ENCODE measurements around the gene RETN.

RETN gene, protein sequence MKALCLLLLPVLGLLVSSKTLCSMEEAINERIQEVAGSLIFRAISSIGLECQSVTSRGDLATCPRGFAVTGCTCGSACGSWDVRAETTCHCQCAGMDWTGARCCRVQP

GRCh38 chr19:7668842-7669241 lies at the start of gene RETN:
Gene RETN, plus strand, starts transcription at chr19:7669049. Its CDS starts 278 bp downstream, at chr19:7669327.
- DNase-seq (ENCODE audit: low read depth): no peak
- no peak for TF ChIP-seq CTCF (IDR thresholded peaks at IDR 0.05; ENCODE audit: low read depth, low read length, missing control alignments)
- no peak within 1 kb of the TSS for H3K4me3 ChIP-seq (ENCODE audit: low read depth, low read length)
- in situ Hi-C loops (cut with HindIII; ENCODE audit: low sequenced_read_pairs): no loop called here

DNA sequence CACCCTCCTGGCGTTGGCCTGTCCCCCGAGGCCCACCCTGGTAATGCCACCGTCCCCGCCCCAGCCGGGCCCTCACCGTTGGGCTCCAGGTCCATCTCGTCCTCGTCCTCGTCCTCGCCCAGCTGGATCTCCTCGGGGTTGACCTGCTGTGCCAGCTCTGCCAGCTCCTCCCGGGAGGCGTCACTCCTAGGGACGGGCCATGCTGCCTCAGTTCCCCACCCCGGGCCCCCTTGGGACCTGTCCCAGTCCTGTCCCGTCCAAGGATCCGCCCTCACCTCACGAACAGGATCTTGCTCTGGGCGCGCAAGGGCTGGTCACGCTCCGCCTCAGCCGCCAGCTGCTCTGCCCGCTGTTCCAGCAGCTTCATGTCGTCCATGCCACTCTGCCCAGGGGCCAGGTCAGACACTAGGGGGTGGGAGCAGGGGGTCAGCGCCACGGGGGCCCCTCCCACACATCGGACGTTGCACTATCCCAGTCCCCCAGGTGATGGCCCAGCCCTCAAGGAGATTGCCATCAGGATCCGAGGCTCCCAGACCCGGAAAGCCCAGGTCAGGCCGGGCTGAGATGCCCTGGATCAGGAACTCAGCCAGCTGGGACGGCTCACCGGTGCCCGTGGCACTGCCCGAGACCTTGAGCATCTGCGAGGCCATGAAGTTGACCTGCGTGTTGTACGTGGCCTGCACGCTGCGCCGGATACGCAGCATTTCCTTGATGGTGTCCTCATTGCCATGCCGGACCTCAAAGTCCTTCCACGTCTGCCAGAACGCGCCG lies 49.0 kb upstream of the RETN start:
- TF ChIP-seq CTCF (IDR thresholded peaks at IDR 0.05; ENCODE audit: low read depth, low read length, missing control alignments): no peak
- DNase-seq (ENCODE audit: low read depth): no peak
- in situ Hi-C loops (cut with HindIII; ENCODE audit: low sequenced_read_pairs): no loop called here
- H3K4me3 ChIP-seq (ENCODE audit: low read depth, low read length): no peak overlapping the region

- in situ Hi-C loops (cut with HindIII; ENCODE audit: low sequenced_read_pairs): no loop called here
- H3K4me3 ChIP-seq (ENCODE audit: low read depth, low read length): no peak overlapping the region
- DNase-seq (ENCODE audit: low read depth): no peak
- no peak for TF ChIP-seq CTCF (IDR thresholded peaks at IDR 0.05; ENCODE audit: low read depth, low read length, missing control alignments)
Measured at GRCh38 chr19:7620442-7621412, 48.1 kb upstream of the RETN start.

- no peak for TF ChIP-seq CTCF (IDR thresholded peaks at IDR 0.05; ENCODE audit: low read depth, low read length, missing control alignments)
- in situ Hi-C loops (cut with HindIII; ENCODE audit: low sequenced_read_pairs): no loop called here
- DNase-seq (ENCODE audit: low read depth): no peak
- H3K4me3 ChIP-seq (ENCODE audit: low read depth, low read length): no peak overlapping the region
Measured at GRCh38 chr19:7622933-7623685, 45.7 kb upstream of the RETN start.

DNA sequence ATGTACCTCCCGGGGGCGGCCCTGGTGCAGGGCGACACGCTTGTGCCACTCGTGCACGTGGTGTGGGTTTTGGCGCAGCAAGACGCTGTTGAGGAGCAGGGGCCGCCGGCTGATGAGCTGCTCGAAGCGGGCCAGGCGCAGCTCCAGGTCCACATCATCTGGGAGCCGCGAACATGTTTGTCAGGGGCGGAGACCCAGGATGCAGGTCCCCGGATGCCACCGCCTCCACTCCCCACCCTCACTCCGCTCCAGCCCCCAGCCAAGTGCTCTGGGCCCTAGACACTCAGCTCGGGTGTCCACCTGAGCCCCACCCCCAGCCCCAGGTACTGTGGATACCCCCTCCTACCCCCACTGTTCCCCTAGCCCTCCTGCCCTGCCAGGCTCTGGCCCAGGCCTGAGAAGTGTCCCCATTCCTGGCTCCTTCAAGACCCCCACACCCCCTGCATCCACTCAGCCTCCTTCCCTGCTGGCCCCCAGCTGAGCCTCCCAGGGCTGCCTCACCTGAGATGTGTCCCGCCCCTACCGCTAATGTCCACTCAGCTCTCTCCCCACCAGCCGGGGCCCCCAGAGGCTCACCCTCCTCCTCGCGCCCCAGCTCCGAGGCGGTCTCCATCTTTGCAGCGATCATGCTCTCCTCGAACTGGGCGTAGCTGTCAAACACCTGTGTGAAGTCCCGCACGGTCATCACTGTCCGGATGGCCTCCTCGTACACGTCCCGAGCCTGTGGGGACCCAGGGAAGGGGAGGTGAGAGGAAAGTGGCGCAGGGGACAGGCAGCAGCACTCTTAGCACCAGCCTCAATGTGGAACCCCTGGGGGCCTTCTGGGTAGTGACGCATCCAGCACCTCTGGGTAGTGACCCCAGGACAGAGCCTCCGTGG lies 44.9 kb upstream of the RETN start:
- H3K4me3 ChIP-seq (ENCODE audit: low read depth, low read length): no peak overlapping the region
- TF ChIP-seq CTCF (IDR thresholded peaks at IDR 0.05; ENCODE audit: low read depth, low read length, missing control alignments): no peak
- in situ Hi-C loops (cut with HindIII; ENCODE audit: low sequenced_read_pairs): no loop called here
- no peak for DNase-seq (ENCODE audit: low read depth)

Data from astrocyte of the cerebellum (primary cell).